ENCODE results near the gene POLRMT.

POLRMT gene

DNA sequence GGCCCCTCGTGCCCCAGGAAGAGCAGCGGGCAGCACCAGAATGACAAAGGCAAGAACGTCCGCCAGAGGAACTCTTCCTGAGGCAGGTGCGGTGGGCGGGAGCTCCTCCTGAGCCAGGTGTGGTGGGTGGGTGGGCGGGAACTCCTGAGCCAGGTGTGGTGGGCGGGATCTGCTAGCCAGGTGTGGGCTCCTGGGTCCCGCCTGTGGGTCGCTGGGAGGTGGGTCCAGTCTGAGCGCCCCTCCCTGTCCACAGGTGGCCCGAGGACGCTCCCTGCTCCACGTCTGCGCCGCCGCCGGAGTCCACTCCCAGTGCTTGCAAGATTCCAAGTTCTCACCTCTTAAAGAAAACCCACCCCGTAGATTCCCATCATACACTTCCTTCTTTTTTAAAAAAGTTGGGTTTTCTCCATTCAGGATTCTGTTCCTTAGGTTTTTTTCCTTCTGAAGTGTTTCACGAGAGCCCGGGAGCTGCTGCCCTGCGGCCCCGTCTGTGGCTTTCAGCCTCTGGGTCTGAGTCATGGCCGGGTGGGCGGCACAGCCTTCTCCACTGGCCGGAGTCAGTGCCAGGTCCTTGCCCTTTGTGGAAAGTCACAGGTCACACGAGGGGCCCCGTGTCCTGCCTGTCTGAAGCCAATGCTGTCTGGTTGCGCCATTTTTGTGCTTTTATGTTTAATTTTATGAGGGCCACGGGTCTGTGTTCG lies 50.7 kb downstream of the POLRMT start:
- POLR2A ChIA-PET, result no interaction called here
- CTCF ChIA-PET, result interaction anchor here (5.0 kb wide), 1 partner anchor 6 kb away, joined by 66 read pairs; no protein-coding TSS in a partner anchor
- H3K4me3 ChIP-seq (ENCODE audit: low read depth, low read length), result no peak overlapping the region
- DNase-seq (ENCODE audit: low read depth, low spot score), result no peak
- TF ChIP-seq, protein P1, sequence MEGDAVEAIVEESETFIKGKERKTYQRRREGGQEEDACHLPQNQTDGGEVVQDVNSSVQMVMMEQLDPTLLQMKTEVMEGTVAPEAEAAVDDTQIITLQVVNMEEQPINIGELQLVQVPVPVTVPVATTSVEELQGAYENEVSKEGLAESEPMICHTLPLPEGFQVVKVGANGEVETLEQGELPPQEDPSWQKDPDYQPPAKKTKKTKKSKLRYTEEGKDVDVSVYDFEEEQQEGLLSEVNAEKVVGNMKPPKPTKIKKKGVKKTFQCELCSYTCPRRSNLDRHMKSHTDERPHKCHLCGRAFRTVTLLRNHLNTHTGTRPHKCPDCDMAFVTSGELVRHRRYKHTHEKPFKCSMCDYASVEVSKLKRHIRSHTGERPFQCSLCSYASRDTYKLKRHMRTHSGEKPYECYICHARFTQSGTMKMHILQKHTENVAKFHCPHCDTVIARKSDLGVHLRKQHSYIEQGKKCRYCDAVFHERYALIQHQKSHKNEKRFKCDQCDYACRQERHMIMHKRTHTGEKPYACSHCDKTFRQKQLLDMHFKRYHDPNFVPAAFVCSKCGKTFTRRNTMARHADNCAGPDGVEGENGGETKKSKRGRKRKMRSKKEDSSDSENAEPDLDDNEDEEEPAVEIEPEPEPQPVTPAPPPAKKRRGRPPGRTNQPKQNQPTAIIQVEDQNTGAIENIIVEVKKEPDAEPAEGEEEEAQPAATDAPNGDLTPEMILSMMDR (IDR thresholded peaks at IDR 0.05; ENCODE audit: insufficient read depth, low read length, missing control alignments), result no peak

DNA sequence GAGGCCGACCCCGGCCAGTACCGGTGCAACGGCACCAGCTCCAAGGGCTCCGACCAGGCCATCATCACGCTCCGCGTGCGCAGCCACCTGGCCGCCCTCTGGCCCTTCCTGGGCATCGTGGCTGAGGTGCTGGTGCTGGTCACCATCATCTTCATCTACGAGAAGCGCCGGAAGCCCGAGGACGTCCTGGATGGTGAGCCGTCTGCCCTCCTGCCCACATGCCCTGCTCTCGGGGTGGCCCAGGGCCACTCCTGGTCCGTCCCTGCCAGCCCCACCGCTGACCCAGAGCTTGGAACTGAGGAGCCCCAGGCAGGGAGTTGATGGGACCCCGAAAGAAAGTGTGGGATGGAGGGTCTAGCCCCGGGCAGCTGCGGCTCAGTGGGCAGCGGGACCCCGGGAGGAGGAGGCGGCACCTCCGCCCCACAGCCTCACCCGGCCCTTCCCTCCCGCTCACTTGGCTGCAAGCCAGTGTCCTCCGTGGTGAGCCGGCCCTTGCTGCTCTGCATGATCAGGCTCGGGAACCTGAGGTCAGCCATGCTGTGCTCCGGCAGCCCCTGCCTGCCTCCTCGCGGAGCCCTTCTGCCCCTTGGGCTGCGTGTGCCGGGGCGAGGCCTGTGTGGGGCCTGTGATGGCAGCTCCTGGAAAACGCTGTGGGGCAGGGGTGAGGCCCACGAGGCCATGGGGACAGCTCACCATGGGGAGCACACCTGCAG lies 51.8 kb downstream of the POLRMT start:
- ChIA-PET POLR2A (no interaction called here), CTCF (no interaction called here)

DNA sequence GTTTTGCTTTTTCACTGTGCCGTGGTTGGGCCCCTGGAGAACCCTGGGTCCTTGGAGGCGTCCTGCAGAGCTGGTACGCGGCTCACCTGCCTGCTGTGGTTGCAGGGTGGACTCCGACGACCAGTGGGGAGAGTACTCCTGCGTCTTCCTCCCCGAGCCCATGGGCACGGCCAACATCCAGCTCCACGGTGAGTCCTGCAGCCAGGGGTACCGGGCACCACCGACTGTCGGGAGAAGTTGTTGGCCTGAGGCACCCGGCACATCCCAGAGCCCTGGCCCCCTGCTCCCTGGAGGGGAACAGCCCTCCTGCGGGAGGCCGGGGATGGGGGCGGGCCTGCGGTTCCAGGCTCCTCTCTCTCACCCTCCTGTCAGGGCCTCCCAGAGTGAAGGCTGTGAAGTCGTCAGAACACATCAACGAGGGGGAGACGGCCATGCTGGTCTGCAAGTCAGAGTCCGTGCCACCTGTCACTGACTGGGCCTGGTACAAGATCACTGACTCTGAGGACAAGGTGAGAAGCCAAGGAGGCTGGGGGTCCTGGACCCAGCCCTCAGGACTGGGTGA lies 53.0 kb downstream of the POLRMT start:
- CTCF ChIA-PET, result no interaction called here
- TF ChIP-seq, protein P1 (IDR thresholded peaks at IDR 0.05; ENCODE audit: insufficient read depth, low read length, missing control alignments), result no peak
- no peak for DNase-seq (ENCODE audit: low read depth, low spot score)

More for the DNA sequence above, 51.8 kb downstream of the POLRMT start:
- TF ChIP-seq, protein P1 (IDR thresholded peaks at IDR 0.05; ENCODE audit: insufficient read depth, low read length, missing control alignments), result no peak
- no peak for DNase-seq (ENCODE audit: low read depth, low spot score)
- H3K4me3 ChIP-seq (ENCODE audit: low read depth, low read length), result no peak overlapping the region

GRCh38 chr19:579842-580155 lies 53.5 kb downstream of the POLRMT start:
- DNase-seq (ENCODE audit: low read depth, low spot score), result no peak
- CTCF ChIA-PET, result no interaction called here
- TF ChIP-seq, protein P1 (IDR thresholded peaks at IDR 0.05; ENCODE audit: insufficient read depth, low read length, missing control alignments), result no peak
- H3K4me3 ChIP-seq (ENCODE audit: low read depth, low read length), result no peak overlapping the region
- POLR2A ChIA-PET, result no interaction called here

More for the DNA sequence above, 53.0 kb downstream of the POLRMT start:
- H3K4me3 ChIP-seq (ENCODE audit: low read depth, low read length), result no peak overlapping the region
- POLR2A ChIA-PET, result no interaction called here

DNA sequence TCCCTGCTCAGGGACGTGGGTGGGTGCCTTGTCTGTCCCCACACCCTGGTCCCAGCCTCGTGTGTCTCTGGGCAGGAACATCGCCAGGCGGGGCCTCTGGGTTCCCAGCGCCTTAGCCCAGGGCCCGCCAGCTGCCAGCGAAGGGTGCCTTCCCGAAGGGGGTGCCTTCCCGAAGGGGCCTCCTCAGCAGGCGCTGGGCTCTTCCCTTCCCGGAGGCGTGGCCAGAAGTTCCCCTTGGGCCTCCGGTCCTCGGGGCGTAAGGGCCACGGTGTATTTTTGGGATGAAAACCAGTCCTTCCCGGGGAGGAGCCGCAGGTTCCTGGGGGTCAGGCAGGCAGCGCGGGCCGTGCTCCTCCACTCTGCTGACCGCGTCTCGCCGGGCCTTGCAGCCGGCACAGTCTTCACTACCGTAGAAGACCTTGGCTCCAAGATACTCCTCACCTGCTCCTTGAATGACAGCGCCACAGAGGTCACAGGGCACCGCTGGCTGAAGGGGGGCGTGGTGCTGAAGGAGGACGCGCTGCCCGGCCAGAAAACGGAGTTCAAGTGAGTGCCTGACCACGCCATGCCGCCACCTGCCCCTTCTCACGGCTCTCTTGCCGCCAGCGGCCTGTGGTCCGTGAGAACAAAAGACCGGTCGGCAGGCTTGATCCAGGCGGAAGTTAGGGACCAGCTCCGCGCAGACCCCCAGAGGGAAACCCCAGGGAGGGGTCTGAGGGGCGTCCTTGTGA lies 54.1 kb downstream of the POLRMT start:
- DNase-seq (ENCODE audit: low read depth, low spot score), result no peak
- TF ChIP-seq, protein P1 (IDR thresholded peaks at IDR 0.05; ENCODE audit: insufficient read depth, low read length, missing control alignments), result no peak
- ChIA-PET CTCF (interaction anchor here (5.9 kb wide), 1 partner anchor 6 kb away, joined by 66 read pairs; no protein-coding TSS in a partner anchor), POLR2A (no interaction called here)
- no peak overlapping the region for H3K4me3 ChIP-seq (ENCODE audit: low read depth, low read length)
